A673 (cell line): Measurements from ENCODE around the gene DCANP1. TPM values are rescaled to one million over a fixed set of nuclear protein-coding genes. Genes with fewer than 3 reads are reported as not detected.

Source experiments
- BruUV-seq: library from RNA; stranded (reverse); fragments of 400-500 nt; replicated peaks from 2 replicates; lab custom pipeline; 2021; lab: Mats Ljungman, UMichigan
- CTCF ChIA-PET: fragments of 300-600 bp; sonication (Branson Sonifier 250); formaldehyde crosslinking; loops from one replicate; lab custom pipeline; 2022; ENCODE audit warnings: antibody characterized with exemption; lab: Charles Lee
- POLR2A ChIA-PET: fragments of 300-600 bp; sonication (Branson Sonifier 250); formaldehyde crosslinking; loops from one replicate; lab custom pipeline; 2022; ENCODE audit warnings: antibody characterized with exemption; ENCODE audit not compliant: low non-redundant PET; lab: Charles Lee
- DNase-seq: peaks from one replicate; pipeline ENCODE4 v3.0.0-alpha.2; 2015; ENCODE audit warnings: low spot score
- H3K27ac ChIP-seq: fragments of 200-600 bp; sonication (generic); 2 replicates; pipeline ENCODE4 v1.5.1; 2016; ENCODE audit warnings: mixed run types, low read depth, mild to moderate bottlenecking, mixed read lengths, antibody characterized with exemption, low read length; ENCODE audit not compliant: poor library complexity, severe bottlenecking
- H3K27me3 ChIP-seq: fragments of 200-600 bp; sonication (generic); replicated peaks from 2 replicates; pipeline ENCODE4 v1.6.1; 2017; ENCODE audit warnings: mixed run types, low read depth, mild to moderate bottlenecking, mixed read lengths, antibody characterized with exemption, low read length; ENCODE audit not compliant: insufficient read depth, poor library complexity
- H3K36me3 ChIP-seq: fragments of 200-600 bp; sonication (generic); 2 replicates; pipeline ENCODE4 v1.6.1; 2016; ENCODE audit warnings: mixed run types, mild to moderate bottlenecking, mixed read lengths, antibody characterized with exemption, low read length; ENCODE audit not compliant: insufficient read depth, poor library complexity, severe bottlenecking
- H3K4me1 ChIP-seq: fragments of 200-600 bp; sonication (generic); 2 replicates; pipeline ENCODE4 v1.6.1; 2017; ENCODE audit warnings: mixed run types, mild to moderate bottlenecking, mixed read lengths, antibody characterized with exemption, low read length; ENCODE audit not compliant: insufficient read depth, poor library complexity, severe bottlenecking
- H3K4me3 ChIP-seq: fragments of 200-600 bp; sonication (generic); 2 replicates; pipeline ENCODE4 v1.5.1; 2016; ENCODE audit warnings: low read depth, mixed run types, mild to moderate bottlenecking, mixed read lengths, low read length; ENCODE audit not compliant: poor library complexity, severe bottlenecking
- H3K9me3 ChIP-seq: fragments of 200-600 bp; sonication (generic); 2 replicates; pipeline ENCODE4 v1.6.1; 2016; ENCODE audit warnings: mixed run types, low read depth, mild to moderate bottlenecking, mixed read lengths, antibody characterized with exemption, low read length; ENCODE audit not compliant: poor library complexity, severe bottlenecking
- EZH2 ChIP-seq: fragments of 200-600 bp; sonication (generic); IDR thresholded peaks from 2 replicates; pipeline ENCODE4 v1.6.1; 2017; ENCODE audit warnings: borderline replicate concordance, low read depth, mild to moderate bottlenecking, mixed read lengths, antibody characterized with exemption, low read length; ENCODE audit not compliant: poor library complexity, severe bottlenecking
- intact Hi-C: fragments of 100-400 bp; cut with micrococcal nuclease; formaldehyde crosslinking; loops from one replicate; pipeline ENCODE4 v1.10.0; 2022; ENCODE audit not compliant: unreplicated experiment
- total RNA-seq: library from RNA; stranded (reverse); gene quantifications from 2 replicates; pipeline ENCODE4 v1.2.3, GENCODE V29; 2021
- TF ChIP-seq, protein P1 (sequence below): fragments of 300-800, 200-600 bp; sonication (generic); conservative IDR thresholded peaks from 2 replicates; pipeline ENCODE4 v1.5.1; 2017; ENCODE audit warnings: low read depth, mild to moderate bottlenecking, antibody characterized with exemption, low read length, moderate library complexity, mixed read lengths

DCANP1 gene
- total RNA-seq, 1 experiment from 2014 or later, result not detected

DNA sequence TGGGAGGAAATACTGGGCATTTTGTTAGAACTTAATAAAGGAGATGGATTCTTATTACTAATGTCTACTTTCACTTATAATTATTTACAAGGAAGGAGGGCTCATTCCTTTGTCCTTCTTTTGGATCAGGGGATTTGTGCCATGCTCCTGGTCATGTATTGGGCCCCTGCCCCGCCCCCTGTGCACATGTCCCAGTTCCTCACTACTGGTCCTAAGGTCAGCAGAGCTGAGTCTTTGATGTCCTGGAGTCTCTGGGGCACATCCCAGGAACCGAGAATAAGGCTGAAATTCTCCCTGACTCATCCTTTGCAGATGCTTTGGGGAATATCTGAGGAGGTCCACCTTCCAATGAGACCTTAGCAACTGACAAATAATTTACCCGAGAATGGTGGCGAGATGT, 24.6 kb upstream of the DCANP1 start:
- TF ChIP-seq EZH2, result no peak
- TF ChIP-seq, protein P1, sequence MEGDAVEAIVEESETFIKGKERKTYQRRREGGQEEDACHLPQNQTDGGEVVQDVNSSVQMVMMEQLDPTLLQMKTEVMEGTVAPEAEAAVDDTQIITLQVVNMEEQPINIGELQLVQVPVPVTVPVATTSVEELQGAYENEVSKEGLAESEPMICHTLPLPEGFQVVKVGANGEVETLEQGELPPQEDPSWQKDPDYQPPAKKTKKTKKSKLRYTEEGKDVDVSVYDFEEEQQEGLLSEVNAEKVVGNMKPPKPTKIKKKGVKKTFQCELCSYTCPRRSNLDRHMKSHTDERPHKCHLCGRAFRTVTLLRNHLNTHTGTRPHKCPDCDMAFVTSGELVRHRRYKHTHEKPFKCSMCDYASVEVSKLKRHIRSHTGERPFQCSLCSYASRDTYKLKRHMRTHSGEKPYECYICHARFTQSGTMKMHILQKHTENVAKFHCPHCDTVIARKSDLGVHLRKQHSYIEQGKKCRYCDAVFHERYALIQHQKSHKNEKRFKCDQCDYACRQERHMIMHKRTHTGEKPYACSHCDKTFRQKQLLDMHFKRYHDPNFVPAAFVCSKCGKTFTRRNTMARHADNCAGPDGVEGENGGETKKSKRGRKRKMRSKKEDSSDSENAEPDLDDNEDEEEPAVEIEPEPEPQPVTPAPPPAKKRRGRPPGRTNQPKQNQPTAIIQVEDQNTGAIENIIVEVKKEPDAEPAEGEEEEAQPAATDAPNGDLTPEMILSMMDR, result no peak
- H3K4me3 ChIP-seq, result no peak overlapping the region
- CTCF ChIA-PET, result no interaction called here
- no peaks in the 10 kb centered on the region for H3K4me1 ChIP-seq
- no peaks in the 10 kb centered on the region for H3K9me3 ChIP-seq
- intact Hi-C loops, result no loop called here
- no peaks in the 10 kb centered on the region for H3K36me3 ChIP-seq
- H3K27ac ChIP-seq, result no peak overlapping the region
- H3K27me3 ChIP-seq, result peaks cover 55% of the 10 kb centered on the region
- POLR2A ChIA-PET, result no interaction called here
- no TSS peak for BruUV-seq
- no peak for DNase-seq

DNA sequence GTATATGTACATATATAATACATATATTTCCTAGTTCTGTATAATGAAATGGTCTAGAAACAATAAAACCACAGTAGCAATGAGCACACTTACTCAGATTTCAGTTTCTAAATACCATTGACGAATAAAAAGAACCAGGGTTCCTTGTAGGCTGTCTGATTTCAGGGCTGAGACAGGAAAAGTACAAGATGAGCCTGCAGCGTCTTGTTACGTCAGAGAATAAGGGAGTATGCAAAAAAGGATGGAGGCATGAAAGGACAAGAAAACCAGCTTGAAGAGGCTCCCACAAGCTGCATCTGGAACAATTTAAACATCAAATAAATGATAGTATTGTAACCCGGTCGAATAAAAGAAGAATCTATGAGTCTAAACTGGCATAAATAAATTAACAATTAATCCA, 22.8 kb upstream of the DCANP1 start:
- Histone ChIP-seq H3K27ac (no peak overlapping the region), H3K4me3 (no peak overlapping the region), H3K4me1 (no peaks in the 10 kb centered on the region), H3K36me3 (no peaks in the 10 kb centered on the region), H3K27me3 (peaks cover 58% of the 10 kb centered on the region), H3K9me3 (no peaks in the 10 kb centered on the region)
- TF ChIP-seq, protein P1, result no peak
- CTCF ChIA-PET, result no interaction called here
- BruUV-seq, result no TSS peak
- POLR2A ChIA-PET, result no interaction called here
- DNase-seq, result no peak
- intact Hi-C loops, result no loop called here

DNA sequence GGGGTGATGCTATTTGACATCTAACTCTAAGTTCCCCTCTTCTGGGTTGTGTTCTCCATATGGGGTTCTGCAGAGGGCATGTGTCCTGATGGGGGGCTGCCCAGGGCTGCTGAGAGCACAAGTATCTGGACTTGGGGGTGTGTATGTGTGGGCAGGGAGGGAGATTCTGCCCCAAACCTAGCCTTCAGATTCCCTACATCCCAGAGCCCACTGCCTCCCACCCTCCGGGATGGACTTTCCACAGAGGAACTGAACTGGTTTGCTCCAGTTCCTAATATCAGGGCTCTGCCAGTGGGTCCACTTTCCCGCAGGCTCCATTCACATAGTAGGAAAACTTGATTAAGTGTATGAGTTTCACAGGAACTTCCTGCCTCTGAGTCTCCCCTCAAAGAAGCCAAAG, 21.4 kb upstream of the DCANP1 start:
- no peak for TF ChIP-seq EZH2
- TF ChIP-seq, protein P1, result no peak
- intact Hi-C loops, result no loop called here
- Histone ChIP-seq H3K4me3 (no peak overlapping the region), H3K27ac (no peak overlapping the region), H3K27me3 (peaks cover 55% of the 10 kb centered on the region), H3K36me3 (no peaks in the 10 kb centered on the region), H3K4me1 (no peaks in the 10 kb centered on the region), H3K9me3 (no peaks in the 10 kb centered on the region)
- POLR2A ChIA-PET, result no interaction called here
- no TSS peak for BruUV-seq
- CTCF ChIA-PET, result interaction anchor here (0.8 kb wide), 1 partner anchor 83 kb away, joined by 3 read pairs; no protein-coding TSS in a partner anchor
- DNase-seq, result no peak
